ENCODE results near the gene NRXN3.

Gene NRXN3

GRCh38 chr14:78737601-78738000 is 567.4 kb downstream of the NRXN3 start:
- TF ChIP-seq CTCF (IDR thresholded peaks at IDR 0.05; ENCODE audit: borderline replicate concordance, control extremely low read depth, extremely low read depth, insufficient read depth, missing control alignments) = no peak
- in situ Hi-C loops (cut with MboI; ENCODE audit: low sequenced_read_pairs, unreplicated experiment) = no loop called here
- no peak for DNase-seq (ENCODE audit: low spot score)

GRCh38 chr14:78746086-78746595 is 576.0 kb downstream of the NRXN3 start:
- in situ Hi-C loops (cut with MboI; ENCODE audit: low sequenced_read_pairs, unreplicated experiment) = no loop called here
- no peak for DNase-seq (ENCODE audit: low spot score)
- TF ChIP-seq CTCF (IDR thresholded peaks at IDR 0.05; ENCODE audit: borderline replicate concordance, control extremely low read depth, extremely low read depth, insufficient read depth, missing control alignments) = no peak

- DNase-seq (ENCODE audit: low spot score) = no peak
- in situ Hi-C loops (cut with MboI; ENCODE audit: low sequenced_read_pairs, unreplicated experiment) = no loop called here
- no peak for TF ChIP-seq CTCF (IDR thresholded peaks at IDR 0.05; ENCODE audit: borderline replicate concordance, control extremely low read depth, extremely low read depth, insufficient read depth, missing control alignments)
These were observed 577.6 kb downstream of the NRXN3 start for GRCh38 chr14:78747813-78748212.

- in situ Hi-C loops (cut with MboI; ENCODE audit: low sequenced_read_pairs, unreplicated experiment) = no loop called here
- no peak for DNase-seq (ENCODE audit: low spot score)
- TF ChIP-seq CTCF (IDR thresholded peaks at IDR 0.05; ENCODE audit: borderline replicate concordance, control extremely low read depth, extremely low read depth, insufficient read depth, missing control alignments) = no peak
These were observed 582.5 kb downstream of the NRXN3 start for GRCh38 chr14:78752518-78753188.

- in situ Hi-C loops (cut with MboI; ENCODE audit: low sequenced_read_pairs, unreplicated experiment) = no loop called here
- DNase-seq (ENCODE audit: low spot score) = no peak
- TF ChIP-seq CTCF (IDR thresholded peaks at IDR 0.05; ENCODE audit: borderline replicate concordance, control extremely low read depth, extremely low read depth, insufficient read depth, missing control alignments) = no peak
These were observed 583.9 kb downstream of the NRXN3 start for GRCh38 chr14:78754059-78754458.

- DNase-seq (ENCODE audit: low spot score) = peak; percentile 25
- in situ Hi-C loops (cut with MboI; ENCODE audit: low sequenced_read_pairs, unreplicated experiment) = no loop called here
- peak; percentile 28 for TF ChIP-seq CTCF (IDR thresholded peaks at IDR 0.05; ENCODE audit: borderline replicate concordance, control extremely low read depth, extremely low read depth, insufficient read depth, missing control alignments)
These were observed 588.2 kb downstream of the NRXN3 start for GRCh38 chr14:78758333-78758732.
